ENCODE results near the gene PA2G4.

Gene PA2G4

DNA sequence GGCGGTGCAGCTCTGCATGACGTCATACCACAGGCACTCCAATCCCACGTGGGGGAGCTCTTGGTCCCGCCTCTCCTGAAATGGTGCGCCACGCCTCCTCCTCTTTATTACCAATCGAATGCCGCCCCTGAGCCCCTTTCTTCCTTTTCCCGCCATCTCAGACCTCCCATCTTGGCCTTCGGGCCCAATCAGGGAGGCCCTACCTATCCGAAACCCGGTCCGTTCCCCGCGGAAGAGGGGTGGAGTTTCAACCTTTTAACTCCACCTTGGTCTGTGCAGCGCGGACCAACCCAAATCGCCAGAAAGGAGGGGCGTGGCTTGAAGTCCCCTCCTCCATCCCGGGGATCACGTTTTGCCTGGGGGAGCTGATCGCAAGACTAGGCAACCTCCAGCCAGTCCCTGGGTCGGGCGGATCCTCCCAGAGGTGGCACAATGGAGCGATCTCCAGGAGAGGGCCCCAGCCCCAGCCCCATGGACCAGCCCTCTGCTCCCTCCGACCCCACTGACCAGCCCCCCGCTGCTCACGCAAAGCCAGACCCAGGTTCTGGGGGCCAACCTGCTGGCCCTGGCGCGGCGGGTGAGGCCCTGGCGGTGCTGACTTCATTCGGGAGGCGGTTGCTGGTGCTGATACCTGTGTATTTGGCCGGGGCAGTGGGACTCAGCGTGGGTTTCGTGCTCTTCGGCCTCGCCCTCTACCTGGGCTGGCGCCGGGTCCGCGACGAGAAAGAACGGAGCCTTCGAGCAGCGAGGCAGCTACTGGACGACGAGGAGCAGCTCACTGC, 23.7 kb downstream of the PA2G4 start, which contains the start of gene ESYT1:
TSS of gene ESYT1 (plus strand) at position 380 of the 782 bp plus-strand sequence. CDS start at position 433, 53 bp downstream.
- peak; percentile 99 for DNase-seq

DNA sequence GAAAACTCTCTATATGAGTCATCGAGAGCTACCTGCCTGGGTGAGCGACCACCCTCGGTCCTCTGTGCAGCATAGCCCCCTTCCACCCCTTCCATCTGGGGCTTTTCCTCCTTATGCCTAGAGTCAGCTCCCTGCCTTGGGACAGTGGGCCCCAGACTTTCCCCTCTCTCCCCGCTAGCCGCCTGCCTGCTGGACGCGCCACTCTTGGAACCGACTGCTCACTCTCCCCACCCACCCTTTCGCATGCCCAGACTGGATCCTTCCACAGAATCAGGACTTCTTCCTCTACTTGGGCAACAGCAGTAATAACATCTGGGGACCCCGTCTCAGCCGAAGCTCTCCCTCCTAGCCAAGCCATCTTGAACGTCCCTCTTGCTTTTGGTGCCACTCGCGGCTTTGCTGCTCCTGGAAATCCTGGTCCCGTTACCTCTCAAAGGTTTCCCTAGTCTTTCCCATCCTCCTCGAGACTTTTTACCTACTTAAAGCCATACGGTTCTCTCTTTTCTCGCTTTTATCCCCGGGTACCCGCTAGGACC, 24.4 kb downstream of the PA2G4 start:
- peak; percentile 34 for DNase-seq

DNA sequence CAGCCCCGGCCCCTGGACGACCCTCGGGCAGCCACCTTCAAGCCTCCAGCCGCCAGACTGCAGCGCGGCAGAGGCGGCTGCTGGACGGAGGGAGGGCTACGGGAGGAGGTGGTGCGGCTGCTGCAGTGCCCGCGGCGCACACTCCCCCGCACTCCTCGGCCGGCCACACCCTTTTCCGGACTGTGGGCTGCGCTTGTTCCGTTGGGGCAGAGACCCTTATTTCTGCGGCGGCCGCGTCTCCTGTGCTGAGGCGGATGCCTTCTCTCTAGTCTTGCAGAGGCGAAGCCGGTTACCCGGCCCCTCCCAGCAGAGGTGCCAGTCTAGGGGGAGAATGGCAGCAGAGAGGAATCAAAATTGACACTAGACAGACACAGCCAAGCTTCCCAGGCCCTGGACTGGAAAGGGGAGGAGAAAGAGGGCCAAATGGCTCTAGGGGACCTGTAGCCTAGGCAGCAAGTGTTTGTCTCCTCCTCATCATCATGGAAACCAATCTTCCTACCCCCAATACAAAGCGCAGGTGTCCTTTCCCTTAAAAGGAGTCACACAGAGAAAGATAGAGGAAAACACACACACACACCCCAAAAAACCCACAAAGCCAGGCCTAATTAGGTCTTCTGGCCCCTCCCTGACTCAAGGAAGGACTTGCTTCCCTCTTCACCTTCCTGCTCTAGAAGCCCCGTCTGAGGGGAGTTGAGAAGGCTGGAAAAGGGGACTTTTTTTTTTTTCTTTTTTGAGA, 25.0 kb downstream of the PA2G4 start:
- DNase-seq = no peak

GRCh38 chr12:56129942-56130495, 25.7 kb downstream of the PA2G4 start:
- DNase-seq = no peak

DNA sequence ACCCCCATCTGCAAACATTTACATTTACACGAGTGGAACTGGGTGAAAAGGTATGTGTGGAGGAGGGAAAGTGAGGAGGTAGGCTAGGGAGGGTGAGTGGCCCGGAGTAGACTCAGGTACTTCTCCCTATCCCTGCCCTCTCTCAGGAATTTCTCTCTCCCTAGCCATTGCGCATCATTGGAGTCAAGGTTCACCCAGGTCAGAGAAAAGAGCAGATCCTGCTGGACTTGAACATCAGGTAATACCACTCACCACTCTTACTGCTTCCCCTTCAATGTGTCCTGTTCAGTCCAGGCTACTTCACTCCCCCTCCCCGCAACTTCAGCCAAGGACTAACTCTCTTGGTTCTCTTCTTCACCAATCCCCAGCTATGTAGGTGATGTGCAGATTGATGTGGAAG, 26.5 kb downstream of the PA2G4 start:
- DNase-seq = no peak

DNA sequence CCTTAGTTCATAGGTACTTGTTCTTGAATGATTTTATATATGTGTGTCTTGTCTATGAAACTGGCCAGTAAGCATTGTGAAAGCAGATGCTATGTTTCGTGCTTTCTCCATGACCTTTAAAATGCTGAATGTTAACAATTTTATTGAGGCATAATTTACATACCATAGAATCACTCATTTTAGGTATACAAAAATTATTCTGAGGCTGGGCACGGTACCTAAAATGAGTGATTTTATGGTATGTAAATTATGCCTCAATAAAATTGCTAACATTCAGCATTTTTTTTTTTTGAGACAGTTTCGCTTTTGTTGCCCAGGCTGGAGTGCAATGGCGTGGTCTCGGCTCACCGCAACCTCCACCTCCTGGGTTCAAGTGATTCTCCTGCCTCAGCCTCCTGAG, 30.5 kb downstream of the PA2G4 start:
- no peak for DNase-seq

DNA sequence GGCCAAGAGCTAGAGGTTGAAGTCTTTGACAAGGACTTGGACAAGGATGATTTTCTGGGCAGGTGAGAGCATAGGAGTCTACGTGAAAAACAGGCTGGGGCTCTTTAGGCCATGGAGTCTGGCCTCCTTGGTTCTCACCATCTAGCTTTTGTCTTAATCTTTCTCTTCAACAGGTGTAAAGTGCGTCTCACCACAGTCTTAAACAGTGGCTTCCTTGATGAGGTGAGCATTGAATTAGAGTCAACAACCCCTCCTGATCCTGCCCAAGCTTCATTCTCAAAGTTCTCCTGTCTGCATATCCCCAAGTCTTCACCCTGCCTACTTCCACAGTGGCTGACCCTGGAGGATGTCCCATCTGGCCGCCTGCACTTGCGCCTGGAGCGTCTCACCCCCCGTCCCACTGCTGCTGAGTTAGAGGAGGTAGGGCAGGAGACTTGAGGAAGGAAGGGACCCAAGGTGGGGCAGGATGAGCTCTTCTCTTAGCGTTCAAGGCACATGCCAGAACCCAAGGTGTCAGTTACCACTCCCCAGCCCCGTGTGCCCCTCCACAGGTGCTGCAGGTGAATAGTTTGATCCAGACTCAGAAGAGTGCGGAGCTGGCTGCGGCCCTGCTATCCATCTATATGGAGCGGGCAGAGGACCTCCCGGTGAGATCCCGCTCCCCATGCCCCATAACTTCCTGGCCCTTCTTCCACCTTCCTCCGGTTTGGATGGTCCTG, 33.7 kb downstream of the PA2G4 start:
- DNase-seq = no peak

DNA sequence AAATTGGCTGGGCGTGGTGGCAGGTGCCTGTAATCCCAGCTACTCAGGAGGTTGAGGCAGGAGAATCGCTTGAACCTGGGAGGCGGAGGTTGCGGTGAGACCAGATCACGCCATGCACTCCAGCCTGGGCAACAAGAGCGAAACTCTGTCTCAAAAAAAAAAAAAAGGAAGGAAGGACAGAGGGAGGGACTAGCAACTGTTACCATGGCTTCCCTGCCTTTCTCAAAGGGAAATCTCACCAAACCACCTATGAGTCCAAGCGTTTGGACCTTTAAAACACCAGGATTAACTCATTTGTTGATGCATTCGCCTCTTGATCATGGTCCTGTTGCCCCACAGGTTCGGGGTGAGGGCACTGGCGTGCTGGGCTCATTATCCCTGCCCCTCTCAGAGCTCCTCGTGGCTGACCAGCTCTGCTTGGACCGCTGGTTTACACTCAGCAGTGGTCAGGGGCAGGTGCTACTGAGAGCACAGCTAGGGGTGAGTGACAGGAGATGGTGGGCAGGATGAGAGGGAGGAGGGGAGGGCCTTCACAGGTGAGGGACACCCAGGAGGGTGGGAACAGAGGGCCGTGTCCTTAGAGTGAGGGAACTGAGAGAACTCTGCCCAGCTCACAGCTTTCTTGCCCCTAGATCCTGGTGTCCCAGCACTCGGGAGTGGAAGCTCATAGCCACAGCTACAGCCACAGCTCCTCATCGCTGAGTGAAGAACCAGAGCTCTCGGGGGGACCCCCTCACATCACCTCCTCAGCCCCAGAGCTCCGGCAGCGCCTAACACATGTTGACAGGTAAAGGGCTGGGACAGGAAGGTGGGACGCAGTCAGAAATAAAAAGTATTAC, 37.8 kb downstream of the PA2G4 start:
- DNase-seq = no peak

- DNase-seq = no peak
Observed at GRCh38 chr12:56143217-56143616, 38.9 kb downstream of the PA2G4 start.

DNA sequence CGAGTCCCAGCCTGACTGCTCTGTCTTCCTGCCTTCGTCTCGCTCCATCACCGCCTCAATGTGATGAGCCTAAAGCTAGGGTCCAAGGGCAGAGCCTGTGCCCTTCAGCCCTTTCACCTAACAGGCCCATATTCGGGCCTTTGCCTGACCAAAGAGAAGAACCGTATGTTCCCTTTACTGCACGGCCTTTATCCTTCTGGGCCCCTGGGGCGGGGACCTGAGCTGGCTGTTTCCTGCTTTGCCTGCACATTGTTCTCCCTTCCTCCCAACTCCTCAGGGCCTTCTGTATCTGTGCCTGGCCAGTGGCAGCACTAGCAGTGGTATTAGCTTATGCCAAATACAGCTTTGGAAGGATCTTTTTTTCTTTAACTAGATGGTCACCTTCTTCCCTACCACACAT, 39.5 kb downstream of the PA2G4 start:
- no peak for DNase-seq

GRCh38 chr12:56145217-56145616, 40.9 kb downstream of the PA2G4 start:
- no peak for DNase-seq

DNA sequence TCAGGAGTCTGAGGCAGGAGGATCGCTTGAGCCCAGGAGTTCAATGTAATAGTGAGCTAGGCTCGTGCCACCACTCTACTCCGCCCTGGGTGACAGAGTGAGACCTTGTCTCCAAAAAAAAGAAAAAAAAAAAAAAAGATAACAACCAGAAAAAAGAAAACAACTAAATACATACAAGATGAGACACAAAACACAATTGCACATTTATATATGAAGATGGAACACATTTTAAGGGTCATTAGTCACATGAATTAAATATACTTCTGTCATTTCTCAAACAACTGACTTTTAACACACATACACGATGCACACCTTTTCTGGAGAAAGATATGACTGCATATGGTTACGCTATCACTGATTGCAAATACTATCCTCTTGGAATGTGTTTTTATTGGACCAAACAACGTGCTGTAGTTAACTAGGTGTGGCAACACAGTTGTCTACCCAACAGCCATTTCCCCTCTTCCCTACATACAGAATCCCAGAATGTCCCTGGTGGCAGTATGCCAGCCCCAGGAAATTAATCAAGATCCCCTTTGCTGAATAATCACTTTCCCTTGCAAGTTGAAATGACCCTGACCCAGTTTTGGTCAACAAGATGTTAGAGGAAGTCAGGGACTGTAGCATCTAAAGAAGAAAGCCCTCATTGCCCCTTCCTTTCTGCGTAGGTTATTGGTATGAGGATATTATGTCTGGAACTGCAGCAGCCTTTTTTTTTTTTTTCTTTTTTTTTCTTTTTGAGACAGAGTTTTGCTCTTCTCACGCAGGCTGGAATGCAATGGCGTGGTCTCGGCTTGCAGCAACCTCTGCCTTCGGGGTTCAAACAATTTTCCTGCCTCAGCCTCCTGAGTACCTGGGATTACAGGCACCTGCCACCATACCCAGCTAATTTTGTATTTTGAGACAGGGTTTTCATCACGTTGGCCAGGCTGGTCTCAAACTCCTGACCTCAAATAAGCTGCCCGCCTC, 42.4 kb downstream of the PA2G4 start:
- peak; percentile 6 for DNase-seq

GRCh38 chr12:56150563-56150962, 46.2 kb downstream of the PA2G4 start:
- DNase-seq = peak; percentile 29

- DNase-seq = peak; percentile 73
Observed at GRCh38 chr12:56151672-56152131, 47.3 kb downstream of the PA2G4 start.

DNA sequence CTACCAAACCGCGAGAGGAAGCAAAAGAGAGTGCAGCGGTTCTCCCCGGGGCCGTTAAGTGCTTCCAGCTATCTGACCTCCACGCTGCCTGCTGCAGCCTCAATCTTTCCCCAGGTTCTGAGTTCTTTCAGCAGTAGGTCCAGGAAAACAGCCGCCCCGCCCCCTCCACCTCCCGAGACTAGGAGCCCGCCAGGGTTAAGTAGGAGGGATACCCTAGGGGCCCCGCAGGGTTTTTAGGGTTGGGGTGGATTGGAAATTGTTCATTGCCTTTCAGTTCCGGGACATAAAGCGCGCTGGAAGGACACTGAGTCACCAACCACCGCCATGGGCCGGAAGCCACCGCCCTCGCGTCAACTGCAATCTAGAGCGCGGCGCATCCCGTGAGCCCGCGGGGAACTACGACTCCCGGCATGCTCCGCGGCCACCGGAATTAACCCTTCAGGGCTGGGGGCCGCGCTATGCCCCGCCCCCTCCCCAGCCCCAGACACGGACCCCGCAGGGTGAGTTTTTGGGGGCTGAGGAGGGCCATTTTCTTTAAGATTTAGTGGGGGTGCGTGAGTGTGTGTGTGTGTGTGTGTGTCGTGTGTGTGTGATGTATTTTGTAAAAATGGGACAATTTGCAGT, 47.9 kb downstream of the PA2G4 start, which contains the start of gene MYL6B:
TSS of gene MYL6B (plus strand) at position 456 of the 624 bp plus-strand sequence. CDS start 1,332 bp downstream, outside the sequence.
- DNase-seq = peak; percentile 94

DNA sequence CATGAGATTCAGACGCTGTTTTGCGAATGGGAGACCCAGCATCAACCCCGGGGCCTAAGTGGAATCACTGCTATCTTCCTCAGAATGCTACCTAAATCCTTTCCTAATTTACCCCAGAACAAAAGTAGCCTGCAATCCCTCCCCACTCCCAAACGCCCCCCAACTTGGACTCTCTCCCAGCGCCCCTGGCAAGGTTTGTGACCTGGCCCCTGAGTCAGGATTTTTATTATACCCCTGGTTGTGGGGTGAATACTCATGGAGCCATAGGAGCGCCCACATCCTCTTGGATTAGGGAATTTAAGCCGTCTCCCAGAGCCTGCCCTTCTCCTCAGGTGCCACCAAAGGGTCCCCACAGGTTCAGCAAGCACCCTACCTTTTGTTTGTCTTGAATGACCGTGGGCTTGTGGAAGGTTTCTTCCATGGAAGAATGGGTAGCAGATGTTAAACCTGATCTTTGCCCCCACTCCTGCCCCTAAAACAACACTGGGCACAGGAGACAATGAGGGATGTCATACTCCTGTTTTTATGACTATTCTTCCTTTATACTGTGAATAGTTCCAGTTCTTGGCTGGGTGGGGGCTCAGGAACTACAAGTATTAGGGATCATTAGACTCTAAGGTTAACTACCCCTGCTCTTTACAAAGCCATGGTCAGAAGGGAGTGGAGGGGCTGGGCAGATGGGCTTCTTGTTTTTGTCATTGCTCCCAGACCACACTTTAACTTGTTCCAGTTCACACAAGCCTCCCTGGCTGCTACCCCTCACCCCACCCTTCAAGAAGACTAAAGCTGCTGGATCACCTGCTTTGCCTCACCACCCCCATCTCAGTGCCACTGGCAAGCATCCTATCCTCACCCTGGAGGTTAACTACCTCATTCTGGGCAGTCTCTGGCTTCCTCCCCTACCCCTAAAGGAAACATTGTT, 48.7 kb downstream of the PA2G4 start:
- DNase-seq = no peak

DNA sequence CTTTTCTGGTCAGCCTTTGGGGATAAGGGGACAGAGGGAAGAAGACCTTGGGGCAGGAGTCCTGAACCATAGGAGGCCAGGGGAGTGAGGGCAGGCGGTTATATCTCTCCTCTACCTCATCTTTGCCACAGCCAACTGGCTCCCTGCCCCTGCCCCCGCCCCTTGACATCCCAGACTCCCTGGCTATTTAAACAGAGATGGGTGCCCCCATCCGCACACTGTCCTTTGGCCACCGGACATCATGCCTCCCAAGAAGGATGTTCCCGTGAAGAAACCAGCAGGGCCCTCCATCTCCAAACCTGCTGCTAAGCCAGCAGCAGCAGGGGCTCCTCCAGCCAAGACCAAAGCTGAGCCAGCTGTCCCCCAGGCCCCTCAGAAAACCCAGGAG, 49.3 kb downstream of the PA2G4 start:
- DNase-seq = no peak

GRCh38 chr12:56154246-56154771, 50.0 kb downstream of the PA2G4 start:
- DNase-seq = peak; percentile 13

GRCh38 chr12:56154818-56155217, 50.5 kb downstream of the PA2G4 start:
- no peak for DNase-seq

All from NCI-H2171 treated with DMSO at 0.1 percent for 48 hours (cell line).